Activated CD4-positive, CD25-positive, alpha-beta regulatory T cell (primary cell): ENCODE results near the gene MAGEB10.
"Not testable (repeated sequence)": the region's sequence is repeated elsewhere in the genome, so short reads cannot be mapped to it uniquely, and the experiment has no call there.

ENCODE experiments used
- DNase-seq, 4 experiments: peaks; one replicate each; lab custom pipeline; 2025; lab: John Stamatoyannopoulos, UW

MAGEB10 gene, protein sequence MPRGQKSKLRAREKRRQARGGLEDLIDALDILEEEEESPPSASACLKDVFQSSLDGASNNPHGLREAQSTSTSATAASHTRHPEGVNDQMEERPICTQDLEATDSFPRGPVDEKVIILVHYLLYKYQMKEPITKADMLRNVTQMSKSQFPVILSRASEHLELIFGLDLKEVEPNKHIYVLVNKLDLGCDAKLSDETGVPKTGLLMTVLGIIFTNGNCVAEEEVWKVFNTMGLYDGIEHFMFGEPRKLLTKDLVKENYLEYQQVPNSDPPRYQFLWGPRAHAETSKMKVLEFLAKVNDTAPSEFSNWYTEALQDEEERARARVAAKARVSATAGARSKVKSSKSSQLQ

DNA sequence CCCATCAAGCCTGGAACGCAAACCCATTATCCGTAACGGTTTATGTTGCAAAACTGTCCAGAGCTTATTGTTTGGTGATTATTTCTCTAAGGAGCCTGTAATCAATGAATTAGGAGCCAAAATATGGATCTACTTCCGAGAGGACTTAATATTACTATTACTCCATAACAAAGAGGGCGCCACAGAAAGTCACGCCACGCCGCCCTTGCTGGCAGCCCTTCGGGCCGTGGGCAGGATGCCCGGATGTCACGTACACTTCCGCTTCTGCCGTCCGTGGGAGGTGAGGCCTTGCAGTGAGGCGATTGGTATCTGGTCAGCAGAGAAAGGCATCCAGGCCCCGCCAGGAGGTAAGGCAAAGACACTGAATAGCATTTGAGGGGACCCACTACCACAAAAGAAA is at the start of gene MAGEB10:
MAGEB10 (plus strand) TSS at position 301 of the 400 bp plus-strand sequence. CDS start 13,317 bp downstream, outside the sequence.
- no peak for DNase-seq

GRCh38 chrX:27765718-27766117 is 42.1 kb upstream of the MAGEB10 start:
- no peak for DNase-seq

DNA sequence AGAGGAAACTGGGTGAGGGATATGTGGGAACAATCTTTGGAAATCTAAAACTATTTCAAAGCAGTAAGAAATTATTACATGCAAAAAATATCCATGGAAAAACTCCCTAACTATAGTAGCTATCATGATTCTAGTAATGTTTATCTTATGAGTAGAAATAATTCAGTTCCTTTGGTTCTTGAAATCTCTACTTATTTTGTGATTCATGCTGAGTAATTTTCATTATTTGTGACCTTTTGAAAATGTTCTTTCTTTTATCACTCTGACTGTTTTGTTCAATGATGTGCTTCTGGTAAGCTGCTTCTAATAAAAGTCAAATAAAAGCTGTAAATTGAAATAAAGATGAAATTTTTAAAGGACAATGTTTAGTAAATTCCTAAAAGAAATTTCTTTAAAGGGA is 40.4 kb upstream of the MAGEB10 start:
- no peak for DNase-seq

DNA sequence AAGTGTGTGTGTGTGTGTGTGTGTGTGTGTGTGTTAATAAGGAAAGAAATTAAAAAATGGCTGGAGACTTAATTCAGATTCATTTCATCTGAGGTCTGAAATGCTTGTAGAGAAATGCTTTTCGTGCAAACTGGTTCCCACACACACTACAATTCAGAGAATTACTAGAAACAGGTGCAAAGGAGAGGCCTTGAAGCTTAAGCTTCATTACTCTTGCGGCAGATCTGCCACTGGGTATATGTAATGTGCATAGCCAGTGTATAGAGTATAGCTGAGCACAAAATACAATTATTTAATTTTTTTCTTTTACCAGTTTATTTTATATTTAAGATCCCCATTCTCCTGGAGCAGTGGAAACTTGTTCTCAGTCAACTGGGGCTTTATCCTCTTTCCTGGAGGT is 31.8 kb upstream of the MAGEB10 start:
- DNase-seq, result no peak

DNA sequence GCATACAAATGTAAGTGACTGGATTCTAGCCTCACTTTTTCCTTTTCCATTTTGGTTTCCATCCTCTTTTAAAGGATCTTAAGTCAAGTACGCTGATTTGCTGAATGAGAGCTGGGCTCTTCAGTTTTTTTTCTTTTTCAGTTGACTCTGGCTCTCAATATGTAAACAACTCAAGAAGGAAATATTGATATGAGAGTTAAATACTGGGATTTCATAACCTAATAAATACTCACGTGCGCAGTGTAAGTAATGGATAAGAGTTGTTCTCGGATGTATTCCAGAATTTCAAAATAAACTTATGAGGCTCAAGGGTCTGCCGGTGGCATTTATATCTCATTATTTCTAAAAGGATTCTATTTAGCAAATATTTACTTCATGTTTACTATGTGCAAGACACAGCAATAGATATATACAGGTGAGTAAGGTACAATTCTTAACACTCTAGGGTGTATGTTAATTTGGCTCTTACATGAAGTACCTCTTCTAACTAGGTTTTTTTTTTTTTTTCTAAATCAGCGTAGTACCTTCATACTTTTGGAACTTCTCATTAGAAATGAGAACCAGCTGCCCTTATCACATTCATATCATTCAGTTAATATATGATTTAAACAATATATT is 11.0 kb upstream of the MAGEB10 start:
- DNase-seq, result no peak

- DNase-seq, result no peak
Measured at GRCh38 chrX:27797575-27797974, 10.2 kb upstream of the MAGEB10 start.

GRCh38 chrX:27808226-27808625 is 436 bp downstream of the MAGEB10 start:
- DNase-seq, result no peak

DNA sequence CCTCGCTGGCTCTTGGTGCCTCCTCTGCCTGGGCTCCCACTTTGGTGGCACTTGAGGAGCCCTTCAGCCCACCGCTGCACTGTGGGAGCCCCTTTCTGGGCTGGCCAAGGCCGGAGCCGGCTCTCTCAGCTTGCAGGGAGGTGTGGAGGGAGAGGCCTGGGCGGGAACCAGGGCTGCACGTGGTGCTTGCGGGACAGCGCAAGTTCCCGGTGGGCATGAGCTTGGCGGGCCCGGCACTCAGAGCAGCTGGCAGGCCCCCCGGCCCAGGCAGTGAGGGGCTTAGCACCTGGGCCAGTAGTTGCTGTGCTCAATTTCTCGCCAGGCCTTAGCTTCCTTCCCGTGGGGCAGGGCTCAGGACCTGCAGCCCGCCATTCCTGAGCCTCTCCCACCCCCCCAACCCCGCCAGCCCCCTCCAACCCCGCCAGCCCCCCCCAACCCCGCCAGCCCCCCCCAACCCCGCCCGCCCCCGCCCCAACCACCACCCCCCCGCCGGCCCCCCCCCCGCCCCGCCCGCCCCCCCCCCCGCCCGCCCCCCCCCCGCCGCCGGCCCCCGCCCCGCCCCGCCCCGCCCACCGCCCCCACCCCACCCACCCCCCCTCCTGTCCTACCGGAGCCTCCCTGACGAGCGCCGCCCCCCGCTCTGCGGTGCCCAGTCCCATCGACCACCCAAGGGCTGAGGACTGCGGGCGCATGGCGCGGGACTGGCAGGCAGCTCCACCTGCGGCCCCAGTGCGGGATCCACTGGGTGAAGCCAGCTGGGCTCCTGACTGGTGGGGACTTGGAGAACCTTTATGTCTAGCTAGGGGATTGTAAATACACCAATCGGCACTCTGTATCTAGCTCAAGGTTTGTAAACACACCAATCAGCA is 1.4 kb downstream of the MAGEB10 start:
- DNase-seq, result not testable (repeated sequence)

- DNase-seq, result no peak
Measured at GRCh38 chrX:27815209-27815608, 7.4 kb downstream of the MAGEB10 start.

DNA sequence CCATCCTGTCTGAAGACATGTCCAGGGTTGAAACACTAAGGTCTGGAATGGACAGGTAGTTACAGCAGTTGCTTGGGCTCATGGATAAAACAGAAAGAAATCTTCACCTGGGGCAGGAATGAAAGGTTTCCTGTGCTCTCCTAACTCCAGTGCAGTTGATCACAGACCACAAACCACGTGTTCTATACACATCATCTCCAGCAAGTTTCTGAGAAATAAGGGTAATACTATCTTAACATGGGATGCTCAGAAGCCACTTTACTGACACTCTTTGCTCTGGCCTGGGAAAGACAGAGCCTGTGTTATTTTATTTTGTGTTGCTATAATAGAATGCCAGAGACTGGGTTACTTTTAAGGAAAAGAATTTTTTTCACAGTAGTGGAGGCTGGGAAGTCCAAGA is 16.0 kb downstream of the MAGEB10 start:
- no peak for DNase-seq

GRCh38 chrX:27838185-27838584 is 30.4 kb downstream of the MAGEB10 start:
- no peak for DNase-seq

DNA sequence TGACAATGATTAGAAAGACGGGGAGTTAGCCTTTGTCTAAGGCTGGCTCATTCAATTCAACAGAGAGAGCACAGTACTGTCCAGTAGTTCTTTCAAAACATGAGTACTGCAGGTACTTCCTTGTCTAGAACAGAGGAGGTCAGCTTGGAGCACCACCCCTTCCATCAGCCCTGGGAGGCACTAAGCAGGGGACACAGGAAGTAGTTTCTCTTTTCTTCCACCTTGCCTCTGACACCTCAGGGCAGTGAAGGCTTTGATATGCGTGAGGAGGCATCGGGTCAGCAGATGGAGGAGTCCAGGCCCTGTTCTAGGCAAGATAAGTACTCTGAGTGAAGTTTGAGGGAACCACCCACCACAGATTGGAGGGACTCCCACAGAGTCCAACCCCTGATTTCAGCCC is 33.1 kb downstream of the MAGEB10 start:
- DNase-seq, result no peak

GRCh38 chrX:27842859-27843258 is 35.1 kb downstream of the MAGEB10 start:
- DNase-seq, result no peak

DNA sequence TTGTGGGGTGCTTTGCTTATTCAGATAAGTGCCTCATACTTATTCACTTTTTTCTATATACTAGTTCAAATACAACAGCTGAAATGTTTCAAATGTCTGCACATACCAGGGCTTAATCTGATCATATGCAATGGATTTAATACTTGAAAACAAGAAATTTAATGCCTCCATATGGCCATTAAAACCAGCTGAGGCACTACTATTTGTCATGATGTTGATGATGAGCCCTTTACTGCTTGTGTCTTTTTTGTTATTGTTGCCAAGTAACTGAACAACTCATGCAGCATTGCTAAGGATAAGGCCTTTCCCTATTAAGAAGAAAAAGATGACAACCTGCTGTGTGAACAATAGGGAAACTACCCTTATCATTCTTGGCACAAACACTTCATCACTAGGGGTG is 52.5 kb downstream of the MAGEB10 start:
- DNase-seq, result no peak

GRCh38 chrX:27863809-27864208 is 56.0 kb downstream of the MAGEB10 start:
- DNase-seq, result no peak
